Erythroblast (primary cell): ENCODE measurements around the gene CPM.

Experiments
- DNase-seq, 2 experiments: peaks; one replicate each; lab custom pipeline; 2025; lab: John Stamatoyannopoulos, UW
- GATA1 ChIP-seq: IDR thresholded peaks from 2 replicates; pipeline ENCODE4 v1.6.1; 2011; ENCODE audit warnings: low read depth, mild to moderate bottlenecking, control low read depth, low read length, moderate library complexity
- POLR2A ChIP-seq: IDR thresholded peaks from 2 replicates; pipeline ENCODE4 v1.6.1; 2011; ENCODE audit warnings: mild to moderate bottlenecking, low read length

Gene CPM

DNA sequence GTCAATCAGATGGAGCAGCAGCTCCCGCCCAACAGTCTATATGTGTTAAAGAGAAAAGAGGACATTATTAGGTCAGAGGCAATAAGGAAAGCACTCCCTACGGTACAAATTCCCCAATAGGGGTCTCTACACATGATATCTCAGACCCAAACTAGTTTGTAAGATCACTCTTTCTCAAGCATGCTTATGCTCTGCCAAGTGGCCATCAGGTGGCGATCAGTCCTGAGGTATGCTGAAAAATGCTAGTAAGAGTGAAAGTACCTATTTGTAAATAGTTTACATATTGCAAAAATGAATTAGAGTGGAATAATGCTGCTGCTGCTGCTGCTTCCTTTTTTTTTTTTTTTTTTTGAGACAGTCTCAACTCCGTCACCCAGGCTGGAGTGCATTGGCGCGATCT lies 61.0 kb downstream of the CPM start:
- peak; percentile 2 to 18 for DNase-seq
- TF ChIP-seq POLR2A, result no peak
- TF ChIP-seq GATA1, result no peak

DNA sequence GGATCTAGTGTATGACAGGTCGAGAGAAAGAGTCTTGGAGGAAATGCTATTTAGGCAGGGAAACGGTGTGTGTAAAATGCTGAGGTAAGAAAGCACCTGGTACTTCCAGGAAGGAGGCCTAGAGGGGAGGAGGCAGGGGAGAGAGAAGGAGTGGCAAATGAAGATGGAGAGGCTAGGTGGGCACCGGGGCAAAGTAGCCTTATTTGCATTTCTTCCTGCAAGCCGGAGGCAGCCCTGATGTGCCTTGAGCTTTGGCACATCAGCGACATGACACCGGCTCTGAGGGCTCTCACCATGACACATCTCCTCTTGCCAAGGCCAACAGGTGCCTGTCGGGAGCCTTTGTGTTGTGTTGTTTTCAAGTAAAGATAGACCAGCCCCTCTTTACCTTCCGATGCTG lies 61.6 kb downstream of the CPM start:
- no peak for DNase-seq
- TF ChIP-seq POLR2A, result no peak
- TF ChIP-seq GATA1, result no peak

DNA sequence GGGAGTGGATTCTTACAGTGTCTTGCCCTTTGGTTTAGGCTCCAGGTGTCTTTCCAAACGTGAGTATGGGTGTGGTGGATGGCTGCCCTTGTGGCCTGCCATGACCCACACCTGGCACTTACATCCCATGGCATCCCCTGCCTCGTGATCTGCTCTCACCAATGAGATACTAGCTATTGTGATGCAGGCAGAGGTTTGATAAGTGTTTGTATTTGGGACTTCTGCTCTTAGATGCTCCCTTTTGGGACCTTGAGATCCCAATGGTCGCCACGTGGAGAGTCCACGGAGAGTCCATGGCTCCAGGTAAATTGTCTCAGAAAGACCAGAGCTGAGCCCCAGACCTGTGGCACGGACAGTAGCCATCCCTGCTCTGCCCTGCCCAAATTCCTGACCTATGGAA lies 62.5 kb downstream of the CPM start:
- DNase-seq, result no peak
- TF ChIP-seq POLR2A, result no peak
- no peak for TF ChIP-seq GATA1

DNA sequence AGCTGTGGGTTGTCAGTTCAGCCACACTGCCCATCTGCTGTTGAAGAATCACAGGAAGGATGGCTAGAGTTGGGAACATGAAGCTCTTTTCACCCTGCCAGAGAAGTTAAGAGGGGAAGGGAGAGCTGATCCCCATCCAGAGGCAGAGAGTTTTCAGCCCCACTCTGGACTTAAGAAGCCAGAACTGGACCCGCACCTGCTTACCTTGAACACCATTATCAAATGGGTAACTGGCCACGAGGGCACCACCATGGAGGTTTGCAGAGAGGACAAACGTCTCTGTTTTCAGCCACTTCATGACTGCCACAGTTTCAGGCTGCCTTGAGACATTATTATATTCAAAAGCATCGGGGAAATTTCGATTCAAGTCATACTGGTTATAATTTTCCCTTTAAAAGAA lies 63.0 kb downstream of the CPM start:
- no peak for DNase-seq
- TF ChIP-seq GATA1 (no peak), POLR2A (no peak)

DNA sequence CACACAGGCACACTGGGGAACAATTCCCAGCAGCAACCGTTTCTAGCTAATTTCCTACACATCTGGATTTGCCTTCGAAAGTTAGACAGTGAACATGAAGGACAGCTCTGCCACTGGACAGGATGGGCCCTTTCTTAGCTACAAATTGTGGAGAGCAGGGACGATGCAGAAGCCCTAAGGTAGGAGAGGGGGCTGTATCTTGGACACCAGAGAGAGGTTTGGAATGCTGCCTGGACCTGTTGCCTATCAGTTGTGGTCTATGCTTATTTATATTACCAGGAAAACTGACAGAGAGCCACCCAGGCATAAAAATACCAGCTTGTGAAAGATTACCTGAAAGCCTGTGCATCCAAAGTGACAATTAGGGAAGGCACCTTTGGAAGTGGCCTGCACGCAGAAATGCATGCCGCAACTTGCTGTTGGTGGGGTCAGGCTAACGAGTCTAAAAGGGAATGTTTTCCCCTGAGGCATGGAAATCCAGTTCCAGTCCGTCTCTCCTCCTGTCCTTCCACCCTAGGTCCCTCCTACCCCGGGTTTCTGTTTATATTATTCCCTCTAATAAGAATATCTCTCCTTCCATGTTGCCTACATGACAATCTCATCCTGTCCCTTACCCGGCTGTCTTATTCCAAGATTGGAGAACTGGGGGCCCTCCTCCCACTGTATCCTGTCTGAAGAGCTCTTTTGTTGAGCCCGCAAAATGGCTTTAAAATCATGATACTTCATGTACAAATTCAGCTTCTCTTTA lies 64.8 kb downstream of the CPM start:
- no peak for TF ChIP-seq GATA1
- TF ChIP-seq POLR2A, result no peak
- DNase-seq, result no peak

DNA sequence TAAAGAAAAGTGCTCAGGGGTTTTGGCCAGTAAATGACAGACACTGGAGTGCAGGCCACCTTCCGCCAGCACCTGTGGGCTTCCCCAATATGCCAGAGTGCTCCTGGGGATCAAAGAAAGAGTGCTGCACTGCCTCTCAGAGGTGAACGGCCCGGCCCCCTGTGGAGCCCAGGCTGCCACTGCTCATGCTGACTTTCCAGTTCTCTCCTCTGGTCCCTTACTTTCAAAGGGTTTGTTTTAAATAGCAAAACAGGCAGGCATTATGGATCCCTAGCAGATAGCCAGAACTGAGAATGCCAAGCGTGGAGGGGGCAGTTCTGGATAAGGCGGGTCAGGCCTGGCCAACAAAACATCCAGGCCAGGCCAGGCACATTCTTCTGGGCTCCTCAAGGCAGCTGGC lies 65.4 kb downstream of the CPM start:
- TF ChIP-seq POLR2A, result no peak
- no peak for TF ChIP-seq GATA1
- DNase-seq, result no peak

DNA sequence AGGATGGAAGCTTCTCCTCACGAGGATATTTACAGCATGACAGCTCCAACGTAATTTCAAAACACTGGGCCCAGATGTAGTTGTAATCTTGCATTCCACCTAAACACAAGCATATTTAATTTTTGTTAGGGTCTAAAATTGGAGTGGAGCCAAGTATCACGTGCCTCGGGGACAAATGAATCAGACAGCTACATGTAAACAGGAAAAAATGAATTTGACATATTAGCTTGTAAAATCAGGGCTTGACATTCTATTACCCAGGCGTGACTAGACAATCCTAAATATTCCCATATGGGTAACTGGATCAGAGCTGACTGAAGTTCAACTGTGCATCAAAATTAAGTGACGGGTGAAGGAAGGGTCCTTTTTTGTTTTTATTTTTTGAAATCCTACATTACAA lies 66.0 kb downstream of the CPM start:
- DNase-seq, result no peak
- no peak for TF ChIP-seq GATA1
- no peak for TF ChIP-seq POLR2A

DNA sequence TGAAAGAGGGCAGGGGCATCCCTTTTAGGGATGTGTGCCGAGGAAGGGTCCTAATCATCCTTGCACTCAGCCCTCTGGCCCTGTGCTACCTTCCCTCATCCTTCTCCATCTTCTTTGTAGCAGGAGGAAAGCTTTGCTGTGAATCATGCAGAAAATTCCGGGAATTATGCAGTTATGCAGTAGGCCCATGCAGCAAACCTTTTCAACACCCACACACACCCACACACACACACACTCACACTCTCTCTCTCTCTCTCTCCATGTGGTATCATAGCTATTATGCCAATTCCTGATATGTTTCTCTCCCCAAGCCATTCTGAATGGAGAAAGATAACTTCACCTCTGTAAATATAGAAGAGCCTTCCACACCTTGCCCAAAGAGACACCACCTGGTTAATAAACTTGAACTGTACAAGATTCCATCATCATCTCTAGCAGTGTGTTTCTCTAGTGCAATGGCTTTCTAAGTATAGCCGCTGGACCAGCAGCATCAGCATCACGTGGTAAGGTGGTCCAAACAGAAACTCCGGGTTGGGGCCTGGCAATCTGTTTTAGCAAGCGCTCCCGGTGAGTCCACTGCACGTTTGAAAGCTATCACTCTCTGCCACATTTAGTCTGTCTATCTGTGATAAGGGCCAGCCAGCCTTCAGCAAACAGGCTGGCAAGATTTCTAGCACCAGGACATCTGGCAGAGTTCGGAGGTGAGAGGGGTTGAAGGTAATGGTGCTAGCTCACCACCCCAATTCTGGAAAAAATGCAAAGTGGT lies 67.4 kb downstream of the CPM start:
- TF ChIP-seq GATA1 (no peak), POLR2A (no peak)
- DNase-seq, result peak; percentile 78 to 82

DNA sequence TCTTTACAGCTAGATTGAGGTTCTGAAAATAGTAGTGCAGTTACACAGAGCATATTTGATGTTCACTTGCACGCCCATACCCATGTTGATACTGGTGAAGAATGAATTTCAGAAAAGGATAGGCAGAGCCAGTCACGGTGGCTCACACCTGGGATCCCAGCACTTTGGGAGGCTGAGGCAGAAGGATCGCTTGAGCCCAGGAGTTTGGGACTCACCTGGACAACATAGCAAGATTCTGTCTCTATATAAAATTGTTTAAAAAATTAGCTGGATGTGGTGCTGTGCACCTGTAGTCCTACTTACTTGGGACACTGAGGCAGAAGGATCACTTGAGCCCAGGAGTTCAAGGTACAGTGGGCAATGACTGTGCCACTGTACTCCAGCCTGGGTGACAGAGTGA lies 68.4 kb downstream of the CPM start:
- DNase-seq, result no peak
- TF ChIP-seq GATA1, result no peak
- no peak for TF ChIP-seq POLR2A

DNA sequence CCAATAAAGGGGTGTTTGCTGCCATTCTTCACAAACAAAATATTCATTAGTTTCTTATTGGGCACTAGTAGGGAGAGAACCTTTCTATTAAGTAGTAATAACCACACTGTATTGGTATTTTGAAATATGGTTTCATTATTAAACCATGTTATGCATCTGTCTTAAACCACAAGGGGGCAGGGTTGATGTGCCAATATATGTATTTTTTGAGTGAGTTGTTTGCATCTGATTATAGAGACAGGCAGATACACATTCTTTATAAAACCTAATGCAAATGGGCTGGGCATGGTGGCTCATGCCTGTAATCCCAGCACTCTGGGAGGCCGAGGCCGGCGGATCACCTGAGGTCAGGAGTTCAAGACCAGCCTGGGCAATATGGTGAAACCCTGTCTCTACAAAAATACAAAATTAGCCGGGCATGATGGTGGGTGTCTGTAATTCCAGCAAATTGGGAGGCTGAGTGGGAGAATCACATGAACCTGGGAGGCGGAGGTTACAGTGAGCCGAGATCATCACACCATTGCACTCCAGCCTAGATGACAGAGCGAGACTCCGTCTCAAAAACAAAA lies 69.0 kb downstream of the CPM start:
- peak; percentile 41 to 62 for DNase-seq

DNA sequence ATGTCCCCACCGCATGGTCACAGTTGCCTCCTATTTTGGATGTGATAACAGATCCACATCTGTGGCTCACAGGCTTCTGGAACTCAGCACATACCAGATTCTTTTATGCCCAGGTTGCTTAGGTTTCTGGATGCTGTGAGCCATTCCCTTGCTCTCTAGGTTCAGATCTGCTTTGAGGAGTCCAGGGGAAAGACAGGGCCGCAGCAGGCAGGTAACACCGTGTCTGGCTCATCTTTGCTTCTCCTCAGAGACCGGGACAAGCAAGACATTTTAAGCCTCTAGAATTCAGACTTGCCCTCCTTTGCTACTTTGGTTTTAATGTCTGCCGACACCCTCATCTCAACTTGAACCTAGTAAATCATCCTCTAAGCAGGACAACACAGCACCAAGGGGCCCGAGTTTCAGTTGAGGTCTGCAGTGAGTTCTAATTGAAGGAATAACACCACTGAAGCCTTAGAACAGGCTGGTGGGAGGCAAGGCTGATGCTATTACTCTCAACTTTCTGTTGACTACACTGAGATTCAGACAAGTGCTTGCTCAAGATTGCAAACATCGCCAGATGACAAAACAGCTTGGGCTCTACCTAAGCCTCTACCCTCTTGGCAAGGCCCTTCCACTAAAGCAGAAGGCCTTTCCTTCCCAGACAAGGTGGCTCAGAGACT lies 69.7 kb downstream of the CPM start:
- no peak for DNase-seq
- no peak for TF ChIP-seq POLR2A
- no peak for TF ChIP-seq GATA1

DNA sequence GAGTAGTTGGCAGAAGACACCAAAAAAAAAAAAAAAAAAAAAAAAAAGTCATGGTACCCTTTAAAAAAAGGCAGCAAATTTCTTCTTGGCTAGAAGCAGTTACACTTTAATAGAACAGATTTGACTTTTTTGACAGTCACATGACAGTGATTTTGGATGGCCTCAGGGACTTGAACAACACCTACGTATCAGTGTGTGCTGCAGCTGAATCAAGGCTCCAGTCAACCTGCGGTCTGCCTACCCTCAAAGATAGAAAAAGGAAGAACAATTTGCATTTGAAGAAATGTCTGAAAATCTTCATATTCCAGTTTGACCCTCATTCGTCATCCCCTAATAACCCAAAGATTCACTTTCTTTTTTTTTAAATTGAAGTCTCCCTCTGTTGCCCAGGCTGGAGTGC lies 71.1 kb downstream of the CPM start:
- TF ChIP-seq POLR2A (no peak), GATA1 (no peak)
- no peak for DNase-seq

DNA sequence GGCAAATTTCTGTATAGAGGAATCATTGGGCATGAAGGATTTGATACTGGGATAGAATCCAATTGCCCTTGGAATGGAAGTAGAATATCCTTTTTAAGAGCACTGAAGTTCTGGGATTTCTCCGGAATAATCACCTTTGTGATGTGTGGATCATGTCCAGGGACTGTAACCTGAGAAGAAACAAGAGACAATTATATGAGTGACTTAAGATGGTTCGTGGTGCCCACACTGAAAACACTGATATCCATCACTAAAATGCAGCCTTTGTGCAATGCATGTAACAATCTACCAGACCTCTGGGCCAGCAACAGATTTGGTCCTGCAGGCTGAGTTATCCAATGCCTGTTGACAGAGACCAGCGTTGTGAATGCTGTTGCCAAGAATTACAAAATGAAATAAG lies 76.5 kb downstream of the CPM start:
- TF ChIP-seq POLR2A (no peak), GATA1 (no peak)
- no peak for DNase-seq

DNA sequence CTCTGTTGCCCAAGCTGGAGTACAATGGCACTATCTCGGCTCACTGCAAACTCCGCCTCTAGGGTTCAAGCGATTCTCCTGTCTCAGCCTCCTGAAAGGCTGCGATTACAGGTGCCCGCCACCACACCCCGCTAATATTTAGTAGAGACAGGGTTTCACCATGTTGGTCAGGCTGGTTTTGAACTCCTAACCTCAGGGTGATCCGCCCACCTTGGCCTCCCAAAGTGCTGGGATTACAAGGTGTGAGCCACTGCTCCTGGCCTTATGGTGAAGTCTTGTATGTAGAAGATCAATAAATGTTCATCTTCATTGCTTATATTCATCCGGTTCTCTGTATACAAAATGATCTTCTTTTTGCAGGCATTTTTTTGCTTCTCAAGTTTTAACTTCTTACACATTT lies 77.2 kb downstream of the CPM start:
- TF ChIP-seq POLR2A, result no peak
- no peak for TF ChIP-seq GATA1
- DNase-seq, result no peak

DNA sequence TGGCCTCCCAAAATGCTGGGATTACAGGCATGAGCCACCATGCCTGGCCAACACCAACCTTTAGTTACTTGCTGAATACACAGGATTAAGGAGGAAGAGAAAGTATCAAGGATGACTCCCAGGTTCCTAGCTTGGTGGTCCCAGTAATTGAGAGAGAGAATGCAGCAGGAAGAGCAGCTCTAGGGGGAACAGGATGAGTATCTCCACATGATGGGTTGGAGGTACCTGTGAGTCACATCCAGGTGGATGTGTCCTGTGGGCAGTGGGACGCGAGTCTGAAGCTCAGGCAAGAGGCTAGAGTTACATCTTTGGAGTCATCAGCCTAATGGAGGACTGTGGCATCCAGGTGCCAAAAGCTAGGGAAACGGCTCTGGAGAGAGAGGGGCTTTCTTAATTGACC lies 77.9 kb downstream of the CPM start:
- DNase-seq, result no peak
- TF ChIP-seq GATA1, result no peak
- no peak for TF ChIP-seq POLR2A
